CD14-positive monocyte (primary cell): Measurements from ENCODE around the gene KISS1R. TPM values are rescaled to one million over a fixed set of nuclear protein-coding genes. Genes with fewer than 3 reads are reported as not detected.
"Not testable (repeated sequence)": the region's sequence is repeated elsewhere in the genome, so short reads cannot be mapped to it uniquely, and the experiment has no call there.

Experiments used
- DNase-seq, 3 donors: peaks; one replicate each; pipeline ENCODE4 v3.0.0-alpha.2; 2011 to 2022
- H2AFZ ChIP-seq: 2 replicates; pipeline ENCODE4 v1.6.0; 2012; ENCODE audit warnings: mild to moderate bottlenecking, low read depth, low read length, inconsistent platforms; ENCODE audit not compliant: insufficient read depth, poor library complexity, severe bottlenecking
- H3K27ac ChIP-seq, 2 donors: 1 replicate in 1 of 2; 2 replicates in 1 of 2; pipeline ENCODE4 v1.5.1; 2012 to 2013; ENCODE audit warnings: low read length in 2 of 2, control low read depth in 1 of 2, inconsistent platforms in 1 of 2, low read depth in 1 of 2, mild to moderate bottlenecking in 1 of 2
- H3K27me3 ChIP-seq, 2 donors: one replicate each; pipeline versions ENCODE4 v1.6.0 to v1.6.1; 2011 to 2013; ENCODE audit warnings: low read length in 2 of 2; ENCODE audit not compliant: control insufficient read depth in 2 of 2, insufficient read depth in 2 of 2
- H3K36me3 ChIP-seq, 2 donors: replicated peaks in 1 of 2; 1 replicate in 1 of 2; 2 replicates in 1 of 2; pipeline versions ENCODE4 v1.5.1 to v1.6.1; 2012 to 2013; ENCODE audit warnings: low read length in 2 of 2, control low read depth in 1 of 2, inconsistent platforms in 1 of 2, mild to moderate bottlenecking in 1 of 2; ENCODE audit not compliant: insufficient read depth in 2 of 2, control insufficient read depth in 1 of 2
- H3K4me1 ChIP-seq, 2 donors: 1 replicate in 1 of 2; 2 replicates in 1 of 2; pipeline versions ENCODE4 v1.5.1 to v1.6.1; 2012 to 2013; ENCODE audit warnings: low read length in 2 of 2, control low read depth in 1 of 2, inconsistent platforms in 1 of 2, mild to moderate bottlenecking in 1 of 2, moderate library complexity in 1 of 2; ENCODE audit not compliant: insufficient read depth in 2 of 2, control insufficient read depth in 1 of 2
- H3K4me2 ChIP-seq: replicated peaks from 2 replicates; pipeline ENCODE3; 2012; ENCODE audit warnings: low read length, moderate library complexity, mild to moderate bottlenecking; ENCODE audit not compliant: poor library complexity, severe bottlenecking; ENCODE audit errors: extremely low read depth
- H3K4me3 ChIP-seq, 3 experiments: fragments of 200-600 bp in 1 of 3; sonication (generic) in 1 of 3; replicated peaks in 1 of 3; 1 replicate in 2 of 3; 2 replicates in 1 of 3; pipeline ENCODE4 v1.5.1; 2011 to 2013; ENCODE audit warnings: low read length in 3 of 3, mild to moderate bottlenecking in 3 of 3, control low read depth in 2 of 3, low read depth in 2 of 3, inconsistent platforms in 1 of 3, moderate library complexity in 1 of 3
- H3K79me2 ChIP-seq: 2 replicates; pipeline ENCODE4 v1.6.0; 2012; ENCODE audit warnings: mild to moderate bottlenecking, control low read depth, inconsistent platforms, low read length, moderate library complexity; ENCODE audit not compliant: insufficient read depth
- H3K9ac ChIP-seq: 2 replicates; pipeline ENCODE4 v1.6.0; 2017; ENCODE audit warnings: low read length, mild to moderate bottlenecking; ENCODE audit not compliant: insufficient read depth, poor library complexity, severe bottlenecking
- H3K9me3 ChIP-seq, 2 donors: replicated peaks in 1 of 2; 1 replicate in 1 of 2; 2 replicates in 1 of 2; pipeline versions ENCODE4 v1.5.1 to v1.6.1; 2012 to 2013; ENCODE audit warnings: low read length in 2 of 2, control low read depth in 1 of 2; ENCODE audit not compliant: control insufficient read depth in 1 of 2, insufficient read depth in 1 of 2
- H4K20me1 ChIP-seq: 2 replicates; pipeline ENCODE4 v1.6.0; 2012; ENCODE audit warnings: mild to moderate bottlenecking, low read length, control low read depth, moderate library complexity; ENCODE audit not compliant: insufficient read depth
- H3K27ac Mint-ChIP-seq, 7 donors: one replicate each; pipeline ENCODE4 v1.8.0; 2020; ENCODE audit warnings: mild to moderate bottlenecking in 7 of 7, mixed read lengths in 7 of 7, moderate library complexity in 6 of 7, inconsistent platforms in 2 of 7
- H3K27me3 Mint-ChIP-seq, 3 donors: one replicate each; pipeline ENCODE4 v1.8.0; 2021 to 2022; ENCODE audit warnings: low read depth in 3 of 3, mild to moderate bottlenecking in 3 of 3, mixed read lengths in 3 of 3, moderate library complexity in 3 of 3, inconsistent platforms in 1 of 3
- H3K36me3 Mint-ChIP-seq, 2 donors: one replicate each; pipeline ENCODE4 v1.8.0; 2020; ENCODE audit warnings: mixed read lengths in 2 of 2, inconsistent platforms in 1 of 2, mild to moderate bottlenecking in 1 of 2
- H3K4me1 Mint-ChIP-seq: one replicate; pipeline ENCODE4 v1.8.0; 2020; ENCODE audit warnings: mild to moderate bottlenecking, mixed read lengths
- H3K4me3 Mint-ChIP-seq, 2 donors: one replicate each; pipeline ENCODE4 v1.8.0; 2020; ENCODE audit warnings: mild to moderate bottlenecking in 2 of 2, mixed read lengths in 2 of 2, moderate library complexity in 1 of 2
- H3K9me3 Mint-ChIP-seq, 7 donors: one replicate each; pipeline ENCODE4 v1.8.0; 2020 to 2022; ENCODE audit warnings: mixed read lengths in 7 of 7, mild to moderate bottlenecking in 6 of 7, moderate library complexity in 6 of 7, inconsistent platforms in 2 of 7
- WGBS: methylation state at CpG from one replicate; pipeline ENCODE4 v1.1.5; 2013; ENCODE audit warnings: missing lambda C conversion rate; ENCODE audit not compliant: insufficient coverage; 5-methylcytosine and 5-hydroxymethylcytosine counted together
- intact Hi-C, 2 donors: fragments of 100-400 bp; cut with micrococcal nuclease; formaldehyde crosslinking; loops; one replicate each; pipeline versions ENCODE4 v1.15.0 to v1.15.1; 2023
- polyA plus RNA-seq, 3 donors: library from polyadenylated mRNA; depleted of rRNA in 1 of 3; unstranded in 2 of 3; stranded (reverse) in 1 of 3; fragments of 300-500 nt in 2 of 3; fragments of >200 nt in 1 of 3; fragmentation: Illumina TruSeq in 2 of 3; gene quantifications; 1 replicate in 2 of 3; 2 replicates in 1 of 3; pipeline ENCODE4 v1.2.3, GENCODE V29; 2012 to 2021
- TF ChIP-seq, protein P1 (sequence below): fragments of 200-600 bp; IDR thresholded peaks from one replicate; pipeline ENCODE4 v1.8.0; 2022; ENCODE audit warnings: antibody characterized with exemption, mild to moderate bottlenecking

The KISS1R gene
- polyA plus RNA-seq, 3 donors: not detected

GRCh38 chr19:876780-877314 is 40.3 kb upstream of the KISS1R start:
- H4K20me1 ChIP-seq: no peaks in the 10 kb centered on the region

DNA sequence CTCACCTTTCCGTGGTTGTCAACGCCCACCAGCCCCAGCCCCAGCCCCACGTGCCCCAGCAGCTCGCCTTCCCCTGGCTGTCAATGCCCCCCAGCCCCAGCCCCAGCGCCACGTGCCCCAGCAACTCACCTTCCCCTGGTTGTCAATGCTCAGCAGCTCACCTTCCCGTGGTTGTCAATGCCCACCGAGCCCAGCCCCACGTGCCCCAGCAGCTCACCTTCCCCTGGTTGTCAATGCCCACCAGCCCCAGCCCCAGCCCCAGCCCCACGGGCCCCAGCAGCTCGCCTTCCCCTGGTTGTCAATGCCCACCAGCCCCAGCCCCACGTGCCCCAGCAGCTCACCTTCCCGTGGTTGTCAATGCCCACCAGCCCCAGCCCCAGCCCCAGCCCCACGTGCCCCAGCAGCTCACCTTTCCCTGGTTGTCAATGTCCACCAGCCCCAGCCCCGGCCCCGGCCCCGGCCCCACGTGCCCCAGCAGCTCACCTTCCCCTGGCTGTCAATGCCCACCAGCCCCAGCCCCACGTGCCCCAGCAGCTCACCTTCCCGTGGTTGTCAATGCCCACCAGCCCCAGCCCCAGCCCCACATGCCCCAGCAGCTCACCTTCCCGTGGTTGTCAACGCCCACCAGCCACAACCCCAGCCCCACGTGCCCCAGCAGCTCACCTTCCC is 39.0 kb upstream of the KISS1R start:
- H3K27ac Mint-ChIP-seq, H3K4me2 ChIP-seq, H3K4me1 ChIP-seq, H3K9me3 Mint-ChIP-seq, H3K27me3 ChIP-seq, H3K27ac ChIP-seq, H3K27me3 Mint-ChIP-seq, H2AFZ ChIP-seq, H3K4me1 Mint-ChIP-seq, H3K9me3 ChIP-seq, H3K9ac ChIP-seq, H3K4me3 ChIP-seq, H4K20me1 ChIP-seq, H3K4me3 Mint-ChIP-seq, intact Hi-C loops, H3K79me2 ChIP-seq, DNase-seq: not testable (repeated sequence)
- H3K36me3 Mint-ChIP-seq: peaks cover 44 to 81% of the 10 kb centered on the region in 2 donors
- peaks cover 35 to 40% of the 10 kb centered on the region in 2 donors for H3K36me3 ChIP-seq
- 87% methylated on average over 9 of the region's 23 CpGs for WGBS

More at GRCh38 chr19:876780-877314, 40.3 kb upstream of the KISS1R start:
- TF ChIP-seq, protein P1, sequence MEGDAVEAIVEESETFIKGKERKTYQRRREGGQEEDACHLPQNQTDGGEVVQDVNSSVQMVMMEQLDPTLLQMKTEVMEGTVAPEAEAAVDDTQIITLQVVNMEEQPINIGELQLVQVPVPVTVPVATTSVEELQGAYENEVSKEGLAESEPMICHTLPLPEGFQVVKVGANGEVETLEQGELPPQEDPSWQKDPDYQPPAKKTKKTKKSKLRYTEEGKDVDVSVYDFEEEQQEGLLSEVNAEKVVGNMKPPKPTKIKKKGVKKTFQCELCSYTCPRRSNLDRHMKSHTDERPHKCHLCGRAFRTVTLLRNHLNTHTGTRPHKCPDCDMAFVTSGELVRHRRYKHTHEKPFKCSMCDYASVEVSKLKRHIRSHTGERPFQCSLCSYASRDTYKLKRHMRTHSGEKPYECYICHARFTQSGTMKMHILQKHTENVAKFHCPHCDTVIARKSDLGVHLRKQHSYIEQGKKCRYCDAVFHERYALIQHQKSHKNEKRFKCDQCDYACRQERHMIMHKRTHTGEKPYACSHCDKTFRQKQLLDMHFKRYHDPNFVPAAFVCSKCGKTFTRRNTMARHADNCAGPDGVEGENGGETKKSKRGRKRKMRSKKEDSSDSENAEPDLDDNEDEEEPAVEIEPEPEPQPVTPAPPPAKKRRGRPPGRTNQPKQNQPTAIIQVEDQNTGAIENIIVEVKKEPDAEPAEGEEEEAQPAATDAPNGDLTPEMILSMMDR: no peak
- Histone ChIP-seq H3K4me3 (no peak overlapping the region), H3K4me2 (no peak overlapping the region), H2AFZ (no peak overlapping the region), H3K4me1 (peaks cover 7 to 9% of the 10 kb centered on the region in 2 donors), H3K36me3 (peaks cover 22 to 27% of the 10 kb centered on the region in 2 donors), H3K27me3 (no peaks in the 10 kb centered on the region), H3K9me3 (no peaks in the 10 kb centered on the region), H3K9ac (no peak overlapping the region), H3K79me2 (no peaks in the 10 kb centered on the region), H3K27ac (no peak overlapping the region)
- whole genome bisulfite sequencing: 96% methylated on average over 23 of the region's 29 CpGs
- H3K27ac Mint-ChIP-seq: no peak overlapping the region
- intact Hi-C loops: no loop called here
- no peak overlapping the region for H3K4me3 Mint-ChIP-seq
- H3K36me3 Mint-ChIP-seq: peaks cover 34 to 68% of the 10 kb centered on the region in 2 donors
- DNase-seq: no peak
- peaks cover 0 to 3% (median 0%) of the 10 kb centered on the region in 7 donors for H3K9me3 Mint-ChIP-seq
- H3K4me1 Mint-ChIP-seq: peaks cover 5% of the 10 kb centered on the region
- H3K27me3 Mint-ChIP-seq: no peaks in the 10 kb centered on the region

DNA sequence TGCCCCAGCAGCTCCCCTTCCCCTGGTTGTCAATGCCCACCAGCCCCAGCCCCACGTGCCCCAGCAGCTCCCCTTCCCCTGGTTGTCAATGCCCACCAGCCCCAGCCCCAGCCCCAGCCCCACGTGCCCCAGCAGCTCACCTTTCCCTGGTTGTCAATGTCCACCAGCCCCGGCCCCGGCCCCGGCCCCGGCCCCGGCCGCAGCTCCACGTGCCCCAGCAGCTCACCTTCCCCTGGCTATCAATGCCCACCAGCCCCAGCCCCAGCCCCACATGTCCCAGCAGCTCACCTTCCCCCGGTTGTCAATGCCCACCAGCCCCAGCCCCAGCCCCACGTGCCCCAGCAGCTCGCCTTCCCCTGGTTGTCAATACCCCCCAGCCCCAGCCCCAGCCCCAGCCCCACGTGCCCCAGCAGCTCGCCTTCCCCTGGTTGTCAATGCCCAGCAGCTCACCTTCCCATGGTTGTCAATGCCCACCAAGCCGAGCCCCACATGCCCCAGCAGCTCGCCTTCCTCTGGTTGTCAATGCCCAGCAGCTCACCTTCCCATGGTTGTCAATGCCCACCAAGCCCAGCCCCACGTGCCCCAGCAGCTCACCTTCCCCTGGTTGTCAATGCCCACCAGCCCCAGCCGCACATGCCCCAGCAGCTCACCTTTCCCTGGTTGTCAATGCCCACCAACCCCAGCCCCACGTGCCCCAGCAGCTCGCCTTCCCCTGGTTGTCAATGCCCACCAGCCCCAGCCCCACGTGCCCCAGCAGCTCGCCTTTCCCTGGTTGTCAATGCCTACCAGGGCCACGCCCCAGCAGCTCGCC is 38.2 kb upstream of the KISS1R start:
- H3K9me3 ChIP-seq, H3K4me2 ChIP-seq, H3K9ac ChIP-seq, H3K4me3 Mint-ChIP-seq, H2AFZ ChIP-seq, H3K27me3 Mint-ChIP-seq, H3K9me3 Mint-ChIP-seq, H3K79me2 ChIP-seq, H3K27me3 ChIP-seq, H3K4me1 ChIP-seq, H4K20me1 ChIP-seq, H3K4me3 ChIP-seq, DNase-seq, H3K27ac ChIP-seq, H3K4me1 Mint-ChIP-seq, intact Hi-C loops: not testable (repeated sequence)
- 92% methylated on average over 15 of the region's 24 CpGs for WGBS
- Mint-ChIP-seq H3K27ac (peak overlapping the region in 1 of 7 donors; percentile 16), H3K36me3 (peaks cover 49 to 89% of the 10 kb centered on the region in 2 donors)
- peaks cover 39 to 48% of the 10 kb centered on the region in 2 donors for H3K36me3 ChIP-seq
